GM18867 (cell line): ENCODE results near the gene NFIB.

Source experiments
- ATAC-seq: cut with Tn5 transposase; IDR thresholded peaks from one replicate; pipeline ENCODE4 v1.9.1; 2021; ENCODE audit warnings: mild to moderate bottlenecking, moderate library complexity; ENCODE audit not compliant: unreplicated experiment

The NFIB gene

DNA sequence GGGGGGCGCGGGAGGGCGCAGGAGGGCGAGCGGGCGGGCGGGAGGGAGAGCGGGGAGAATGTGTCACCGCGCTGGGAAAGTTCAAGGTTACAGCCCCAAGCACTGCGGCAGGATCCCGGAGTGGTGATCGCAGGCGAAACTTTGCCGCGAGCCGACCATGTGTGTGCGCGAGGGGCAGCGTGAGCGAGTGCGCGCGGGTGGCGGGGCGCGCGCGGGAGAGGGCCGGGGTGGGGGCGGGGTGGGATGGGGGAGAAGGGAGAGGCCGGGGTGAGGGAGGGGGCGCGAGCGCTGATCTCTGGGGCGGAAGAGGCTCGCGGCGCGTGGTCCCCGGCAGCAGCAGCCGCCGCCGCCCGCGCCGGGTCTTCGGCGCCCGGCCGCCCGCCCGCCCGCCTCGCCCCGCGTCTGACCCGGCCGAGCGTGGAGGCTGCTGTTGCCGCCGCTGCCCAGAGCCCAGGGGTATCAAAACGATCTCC lies at the start of gene NFIB:
Gene NFIB, minus strand, starts transcription at position 191 of the 473 bp plus-strand sequence. CDS start 630 bp downstream, outside the sequence.
- ATAC-seq = no peak

GRCh38 chr9:14362175-14362574 lies 48.2 kb upstream of the NFIB start:
- ATAC-seq = no peak

GRCh38 chr9:14361074-14361473 lies 47.1 kb upstream of the NFIB start:
- no peak for ATAC-seq

DNA sequence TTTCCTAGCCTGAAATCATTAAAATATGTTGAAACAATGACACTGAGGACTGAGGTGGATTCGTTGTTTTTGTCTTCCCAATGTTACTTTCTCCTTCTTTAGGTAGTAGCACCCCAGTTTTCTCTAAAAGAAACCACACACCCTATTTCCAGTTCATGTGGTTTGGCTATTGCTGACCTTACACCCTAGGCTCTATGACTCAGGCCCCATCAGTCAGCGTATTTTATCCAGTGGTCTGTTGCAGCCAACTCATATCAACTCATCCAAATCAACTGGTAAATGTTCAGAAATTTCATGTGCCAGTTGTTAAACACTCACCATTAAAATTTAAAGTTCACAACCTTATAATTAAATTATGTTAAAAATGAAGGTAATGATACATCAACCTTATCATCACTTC lies 44.6 kb upstream of the NFIB start:
- no peak for ATAC-seq

DNA sequence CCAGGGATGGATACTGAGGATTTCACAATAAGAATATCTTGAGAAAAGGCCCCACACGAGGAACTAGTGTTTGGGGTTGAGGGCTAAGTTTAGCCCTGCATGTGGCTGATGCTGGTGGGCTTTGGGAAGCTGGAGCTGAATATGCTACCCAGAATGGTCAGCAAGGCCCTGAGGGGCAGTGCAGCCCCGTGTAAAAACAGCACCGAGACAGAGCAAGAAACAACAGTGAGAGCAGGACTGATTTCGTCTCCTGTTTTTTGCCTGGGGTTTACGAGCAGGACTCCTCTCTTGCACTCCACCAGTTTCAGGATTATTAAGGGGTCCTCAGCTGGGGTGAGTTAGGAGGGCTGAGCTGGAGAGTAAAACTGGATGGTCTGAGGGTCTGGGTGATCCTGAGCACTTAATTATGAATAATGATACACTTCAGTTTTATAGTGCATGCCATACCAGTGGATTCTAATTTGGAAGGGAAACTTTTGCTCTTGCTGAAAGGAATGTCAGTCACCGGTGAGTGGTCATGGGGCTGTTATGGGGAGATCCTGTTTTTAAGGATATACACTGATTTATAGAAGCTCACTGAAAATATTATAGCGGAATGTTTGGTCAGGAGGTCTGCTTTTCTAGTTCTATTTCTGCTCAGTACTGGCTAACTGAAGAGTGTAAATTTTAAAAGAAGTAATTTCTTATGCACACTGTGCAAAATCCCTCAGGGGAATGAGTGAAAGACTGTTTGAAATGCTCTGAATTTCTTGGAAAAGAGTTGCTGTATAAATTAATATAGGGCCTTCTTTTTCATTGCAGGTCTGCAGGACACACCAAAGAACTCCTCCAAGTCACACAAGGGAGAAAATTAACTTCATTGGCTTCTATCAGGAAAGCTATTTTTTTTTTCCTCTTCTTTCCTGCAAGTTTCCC lies 42.7 kb upstream of the NFIB start:
- no peak for ATAC-seq

- no peak for ATAC-seq
Measured at GRCh38 chr9:14354201-14354600, 40.3 kb upstream of the NFIB start.

DNA sequence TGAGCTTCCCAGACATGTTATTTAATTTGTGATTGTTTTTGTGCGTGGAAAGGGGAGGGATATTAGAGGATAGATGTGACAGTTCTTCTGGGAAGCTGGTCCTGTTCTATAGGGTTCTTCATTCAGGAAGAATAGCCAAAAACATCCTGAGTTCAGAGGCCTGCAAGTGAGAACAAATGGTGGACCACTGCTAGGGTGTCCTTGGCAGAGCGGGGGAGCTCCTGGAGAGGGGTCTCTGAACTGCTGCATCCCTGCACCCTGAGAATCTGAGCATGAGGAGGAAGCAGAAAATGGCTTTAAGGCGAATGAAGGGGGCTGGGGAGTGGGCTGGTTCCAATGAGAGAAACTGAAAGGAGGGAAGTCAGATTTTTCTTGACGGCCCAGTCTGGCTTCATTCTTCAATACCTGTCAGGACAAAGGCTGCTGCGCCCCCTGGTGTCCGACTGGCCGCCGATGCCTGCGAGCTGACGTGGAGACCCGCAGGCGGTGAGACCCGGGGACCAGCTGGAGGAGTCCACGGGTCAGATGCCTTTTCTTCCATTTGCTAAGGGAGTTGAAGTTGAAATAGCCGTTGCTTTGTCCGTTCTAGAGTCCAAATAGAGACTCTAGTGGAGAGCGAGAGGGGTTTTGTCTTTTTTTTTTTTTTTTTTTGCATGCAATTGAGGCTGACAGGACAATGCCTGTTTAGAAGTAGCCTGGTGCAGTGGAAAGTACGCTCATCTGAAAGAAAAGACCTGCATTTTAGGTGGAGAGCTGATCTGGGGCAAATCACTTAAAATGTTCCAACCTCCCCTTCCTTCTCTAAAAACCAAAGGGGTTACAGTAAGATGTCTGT lies 39.5 kb upstream of the NFIB start:
- ATAC-seq = peak; percentile 88

GRCh38 chr9:14352503-14352902 lies 38.6 kb upstream of the NFIB start:
- no peak for ATAC-seq

DNA sequence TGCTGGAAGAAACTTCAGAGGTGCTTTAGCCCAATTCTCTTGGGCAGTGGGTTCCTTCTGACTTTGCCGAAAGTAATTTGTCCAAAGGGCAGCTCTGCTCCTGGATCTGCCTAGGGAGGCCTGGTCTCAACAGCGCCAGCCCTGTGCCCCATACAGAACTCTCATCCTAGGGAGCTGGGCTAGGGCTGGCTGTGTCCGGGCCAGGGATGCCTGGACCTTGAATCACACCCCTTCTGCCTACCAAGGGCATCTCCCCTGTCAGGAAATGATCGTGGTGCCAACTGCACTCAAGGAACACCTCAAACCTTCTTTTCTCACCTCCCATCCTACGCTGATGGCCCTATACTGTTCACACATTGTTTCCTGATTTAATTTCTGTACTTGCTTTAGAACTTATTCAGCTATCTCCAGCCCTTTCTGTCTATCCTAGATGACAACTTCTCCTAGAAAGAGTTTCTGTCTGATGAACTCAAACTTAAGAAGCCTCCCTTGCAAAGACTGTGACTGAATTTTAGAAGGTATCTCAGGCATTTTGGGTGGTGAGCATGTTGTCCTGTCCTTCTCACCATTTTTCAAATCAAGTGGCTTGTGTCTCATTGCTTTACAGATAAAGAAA lies 37.4 kb upstream of the NFIB start:
- ATAC-seq = no peak

- no peak for ATAC-seq
Measured at GRCh38 chr9:14350754-14351153, 36.8 kb upstream of the NFIB start.

DNA sequence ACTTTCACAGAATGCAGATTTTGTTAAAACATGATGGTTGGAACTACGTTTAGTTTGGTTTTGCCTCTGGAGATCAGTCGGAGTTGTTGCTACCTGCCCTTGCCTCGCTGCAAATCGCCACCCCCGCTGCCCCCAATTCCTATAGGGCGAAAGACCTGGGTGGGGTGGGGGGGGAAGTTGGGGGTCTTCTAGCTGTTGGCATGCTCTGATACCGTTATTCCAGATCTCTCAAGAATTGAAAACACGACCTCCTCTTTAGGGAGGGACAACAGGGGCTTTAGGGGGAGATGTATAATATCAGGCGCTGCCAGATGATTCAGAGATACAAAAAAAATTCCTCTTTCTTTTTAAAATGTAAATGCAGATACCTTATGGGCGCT lies 36.4 kb upstream of the NFIB start:
- no peak for ATAC-seq

GRCh38 chr9:14349447-14350348 lies 35.8 kb upstream of the NFIB start:
- ATAC-seq = no peak

DNA sequence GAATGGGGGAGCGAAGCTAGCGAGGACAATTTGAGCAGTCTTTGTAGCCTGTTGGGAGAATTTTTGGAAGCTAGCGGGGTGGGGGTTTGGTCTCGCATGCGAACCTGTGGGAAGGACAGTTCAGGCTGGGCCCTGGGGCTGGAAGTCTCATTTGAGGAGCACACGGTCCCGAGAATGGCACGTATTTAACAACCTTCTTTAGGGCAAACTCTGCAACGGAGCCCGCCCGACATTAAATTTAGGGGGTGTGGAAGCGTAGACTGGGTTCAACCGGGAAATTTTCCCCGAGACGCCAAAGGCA lies 35.2 kb upstream of the NFIB start:
- ATAC-seq = no peak

GRCh38 chr9:14348373-14349145 lies 34.6 kb upstream of the NFIB start:
- no peak for ATAC-seq

GRCh38 chr9:14348123-14348372 lies 34.1 kb upstream of the NFIB start:
- no peak for ATAC-seq

GRCh38 chr9:14347406-14348122 lies 33.6 kb upstream of the NFIB start:
- no peak for ATAC-seq

GRCh38 chr9:14346811-14347405 lies 33.0 kb upstream of the NFIB start:
- no peak for ATAC-seq

- ATAC-seq = no peak
Measured at GRCh38 chr9:14346231-14346791, 32.4 kb upstream of the NFIB start.
